ENCODE results near the gene COL27A1.

GRCh38 chr9:114318416-114318815, 163.1 kb downstream of the COL27A1 start:
- TF ChIP-seq CTCF (IDR thresholded peaks at IDR 0.05; ENCODE audit: low read depth, low read length): no peak
- no peak for TF ChIP-seq POLR2A (IDR thresholded peaks at IDR 0.05; ENCODE audit: extremely low read depth, insufficient read length)

Measured in NB4 (cell line).